Vagina (tissue), 2 donors: ENCODE data around the gene MEF2C.
"Not testable (repeated sequence)": the region's sequence is repeated elsewhere in the genome, so short reads cannot be mapped to it uniquely, and the experiment has no call there.

Experiments used
- CTCF ChIP-seq, 3 experiments: fragments of 450-650 bp in 2 of 3; fragments of 200-600 bp in 1 of 3; sonication (generic) in 1 of 3; IDR thresholded peaks; one replicate each; pipeline ENCODE4 v1.5.1; 2017 to 2019; ENCODE audit warnings: antibody characterized with exemption in 3 of 3, mild to moderate bottlenecking in 2 of 3, moderate library complexity in 2 of 3
- POLR2A ChIP-seq, 2 donors: fragments of 450-650 bp; IDR thresholded peaks; one replicate each; pipeline ENCODE4 v1.6.1; 2017; ENCODE audit warnings: antibody characterized with exemption in 2 of 2, mild to moderate bottlenecking in 2 of 2, moderate library complexity in 2 of 2
- POLR2AphosphoS5 ChIP-seq, 2 donors: sonication (generic); formaldehyde crosslinking; IDR thresholded peaks; one replicate each; pipeline ENCODE4 v1.9.0; 2017; ENCODE audit warnings: antibody characterized with exemption in 2 of 2, mild to moderate bottlenecking in 2 of 2, low read depth in 1 of 2; ENCODE audit not compliant: insufficient read depth in 1 of 2

- TF ChIP-seq CTCF (IDR thresholded peaks at IDR 0.05); POLR2AphosphoS5 (IDR thresholded peaks at IDR 0.05; ENCODE audit: insufficient read depth in 1 of 2, low read depth in 1 of 2); POLR2A (IDR thresholded peaks at IDR 0.05): not testable (repeated sequence)
These were observed 21.0 kb upstream of the MEF2C start for GRCh38 chr5:88903966-88904365.
